GM06990 (cell line): ENCODE data around the gene CELSR1.

ENCODE experiments used
- DNase-seq: peaks from one replicate; pipeline ENCODE4 v3.0.0-alpha.2; 2011; ENCODE audit not compliant: insufficient read length; ENCODE audit errors: extremely low read depth
- H3K27me3 ChIP-seq: replicated peaks from 2 replicates; pipeline ENCODE4 v1.6.0; 2011; ENCODE audit warnings: low read length; ENCODE audit not compliant: control insufficient read depth, insufficient read depth
- H3K36me3 ChIP-seq: 2 replicates; pipeline ENCODE4 v1.5.1; 2011; ENCODE audit warnings: low read length; ENCODE audit not compliant: control insufficient read depth, insufficient read depth
- H3K4me3 ChIP-seq: replicated peaks from 2 replicates; pipeline ENCODE4 v1.5.1; 2011; ENCODE audit warnings: low read depth, mild to moderate bottlenecking, control low read depth, low read length
- TF ChIP-seq, protein P1 (sequence below): IDR thresholded peaks from 2 replicates; pipeline ENCODE4 v1.5.1; 2011; ENCODE audit warnings: low read length, control low read depth, mild to moderate bottlenecking, inconsistent platforms; ENCODE audit not compliant: insufficient read depth, poor library complexity, severe bottlenecking

Gene CELSR1

DNA sequence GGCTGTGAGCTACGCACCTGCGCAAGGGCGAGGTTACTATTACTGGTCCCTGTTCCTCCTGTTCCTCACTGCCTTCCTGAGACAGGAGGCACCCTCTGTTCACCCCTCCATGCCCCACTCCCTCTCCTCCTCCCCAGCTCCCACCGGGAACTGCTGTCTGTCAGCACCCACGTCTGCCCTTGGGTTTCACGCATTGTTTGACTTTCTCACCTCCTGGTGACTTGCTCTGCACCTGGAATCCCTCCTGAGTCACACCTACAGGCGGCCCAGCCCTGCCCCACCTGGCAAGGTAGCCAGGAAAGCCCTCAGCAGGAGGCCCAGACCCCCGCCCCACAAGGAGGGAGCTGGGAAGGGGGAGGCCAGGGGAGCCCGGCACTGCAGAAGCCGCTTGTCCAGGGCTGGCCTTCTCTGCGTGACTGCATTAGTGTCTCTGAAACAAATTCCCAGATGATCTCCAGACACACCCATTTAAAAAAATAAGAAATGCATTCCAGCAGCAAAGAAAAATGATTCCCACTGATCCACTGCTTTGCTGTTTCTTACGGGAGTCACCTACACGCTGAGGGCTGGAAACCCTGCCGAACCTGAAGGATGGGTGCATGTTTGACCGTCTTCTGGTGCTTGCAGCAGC lies 86.4 kb downstream of the CELSR1 start:
- no peaks in the 10 kb centered on the region; the same call in 1 of the 2 replicates for H3K27me3 ChIP-seq
- DNase-seq, result no peak
- no peak overlapping the region for H3K4me3 ChIP-seq
- H3K36me3 ChIP-seq, result no peaks in the 10 kb centered on the region
- TF ChIP-seq, protein P1, sequence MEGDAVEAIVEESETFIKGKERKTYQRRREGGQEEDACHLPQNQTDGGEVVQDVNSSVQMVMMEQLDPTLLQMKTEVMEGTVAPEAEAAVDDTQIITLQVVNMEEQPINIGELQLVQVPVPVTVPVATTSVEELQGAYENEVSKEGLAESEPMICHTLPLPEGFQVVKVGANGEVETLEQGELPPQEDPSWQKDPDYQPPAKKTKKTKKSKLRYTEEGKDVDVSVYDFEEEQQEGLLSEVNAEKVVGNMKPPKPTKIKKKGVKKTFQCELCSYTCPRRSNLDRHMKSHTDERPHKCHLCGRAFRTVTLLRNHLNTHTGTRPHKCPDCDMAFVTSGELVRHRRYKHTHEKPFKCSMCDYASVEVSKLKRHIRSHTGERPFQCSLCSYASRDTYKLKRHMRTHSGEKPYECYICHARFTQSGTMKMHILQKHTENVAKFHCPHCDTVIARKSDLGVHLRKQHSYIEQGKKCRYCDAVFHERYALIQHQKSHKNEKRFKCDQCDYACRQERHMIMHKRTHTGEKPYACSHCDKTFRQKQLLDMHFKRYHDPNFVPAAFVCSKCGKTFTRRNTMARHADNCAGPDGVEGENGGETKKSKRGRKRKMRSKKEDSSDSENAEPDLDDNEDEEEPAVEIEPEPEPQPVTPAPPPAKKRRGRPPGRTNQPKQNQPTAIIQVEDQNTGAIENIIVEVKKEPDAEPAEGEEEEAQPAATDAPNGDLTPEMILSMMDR, result no peak

DNA sequence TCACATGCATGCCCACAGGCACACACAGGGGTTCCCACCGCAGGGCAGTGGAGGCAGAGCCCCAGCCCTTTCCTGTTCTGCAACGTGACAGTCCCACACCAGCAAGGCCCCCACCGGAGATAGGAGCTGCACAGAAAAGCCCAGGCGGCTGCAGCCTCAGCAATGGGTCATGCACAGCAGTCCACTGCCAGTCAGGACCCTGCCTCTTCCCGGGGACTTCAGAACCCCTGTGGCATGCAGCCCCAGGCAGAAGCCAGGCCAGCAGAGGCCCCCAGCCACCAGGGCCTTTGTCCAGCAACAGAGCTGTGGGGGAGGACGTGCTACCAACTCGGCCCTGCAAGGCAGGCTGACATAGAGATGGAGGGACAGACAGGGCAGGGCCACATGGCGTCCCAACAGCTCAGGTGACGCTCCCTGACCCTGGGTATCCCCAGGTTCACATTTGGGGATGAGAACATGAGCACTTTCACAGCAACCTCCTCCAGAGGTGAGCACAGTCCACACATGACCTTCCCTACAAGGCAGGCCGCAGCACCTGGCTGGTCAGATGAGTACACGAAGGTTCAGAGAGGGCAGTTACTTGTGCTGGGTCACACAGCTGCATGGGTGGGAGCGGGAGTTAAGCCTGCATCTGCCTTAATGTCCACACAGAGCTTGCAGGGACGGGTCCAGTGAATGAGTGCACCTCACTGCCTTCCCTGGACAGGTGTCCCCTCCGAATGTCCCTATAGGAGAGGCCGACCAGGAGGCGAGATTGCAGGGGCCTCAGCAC lies 87.3 kb downstream of the CELSR1 start:
- no peaks in the 10 kb centered on the region; the same call in 1 of the 2 replicates for H3K27me3 ChIP-seq
- no peaks in the 10 kb centered on the region for H3K36me3 ChIP-seq
- no peak overlapping the region for H3K4me3 ChIP-seq
- DNase-seq, result no peak
- TF ChIP-seq, protein P1, result no peak

DNA sequence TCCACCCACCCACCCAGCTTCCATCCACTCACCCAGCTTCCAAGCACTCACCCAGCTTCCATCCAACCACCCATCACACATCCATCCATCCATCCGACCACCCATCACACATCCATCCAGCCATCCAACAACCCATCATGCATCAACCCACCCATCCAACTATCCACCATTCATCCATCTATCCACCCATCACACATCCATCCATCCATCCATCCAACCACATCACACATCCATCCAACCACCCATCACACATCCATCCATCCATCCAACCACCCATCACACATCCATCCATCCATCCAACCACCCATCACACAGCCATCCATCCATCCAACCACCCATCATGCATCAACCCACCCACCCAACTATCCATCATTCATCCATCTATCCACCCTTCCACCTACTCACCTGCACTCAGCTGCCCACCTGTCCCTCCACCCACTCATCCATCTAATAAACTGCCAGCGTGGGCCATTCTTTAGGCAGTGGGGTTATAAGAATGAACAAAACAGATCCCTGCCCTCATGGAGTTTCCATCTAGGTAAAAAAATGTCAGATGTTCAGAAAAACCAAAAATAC lies 88.2 kb downstream of the CELSR1 start:
- Histone ChIP-seq H3K4me3 (no peak overlapping the region), H3K36me3 (no peaks in the 10 kb centered on the region), H3K27me3 (no peaks in the 10 kb centered on the region; the same call in 1 of the 2 replicates)
- TF ChIP-seq, protein P1, result no peak
- no peak for DNase-seq

DNA sequence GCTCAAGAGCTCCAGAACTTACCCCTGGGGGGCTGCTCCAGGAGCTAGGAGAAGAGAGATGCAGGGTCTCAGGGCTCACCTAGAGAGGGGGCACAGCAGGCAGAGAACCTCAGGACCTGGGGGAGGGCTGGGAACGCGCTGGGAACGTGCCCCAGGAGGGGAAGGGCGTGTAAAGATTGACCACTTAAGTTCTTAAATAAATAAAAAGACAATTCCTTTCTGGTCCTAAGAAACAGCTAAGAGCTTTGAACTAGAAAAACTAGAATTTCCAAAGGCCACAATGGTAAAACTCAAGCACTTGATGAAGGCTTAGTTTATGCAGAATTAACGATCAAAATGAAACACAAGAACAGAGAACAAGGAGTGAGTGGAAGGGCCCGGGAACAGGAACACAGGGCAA lies 89.1 kb downstream of the CELSR1 start:
- Histone ChIP-seq H3K4me3 (no peak overlapping the region), H3K36me3 (no peaks in the 10 kb centered on the region), H3K27me3 (no peaks in the 10 kb centered on the region; the same call in 1 of the 2 replicates)
- no peak for DNase-seq
- TF ChIP-seq, protein P1, result no peak

DNA sequence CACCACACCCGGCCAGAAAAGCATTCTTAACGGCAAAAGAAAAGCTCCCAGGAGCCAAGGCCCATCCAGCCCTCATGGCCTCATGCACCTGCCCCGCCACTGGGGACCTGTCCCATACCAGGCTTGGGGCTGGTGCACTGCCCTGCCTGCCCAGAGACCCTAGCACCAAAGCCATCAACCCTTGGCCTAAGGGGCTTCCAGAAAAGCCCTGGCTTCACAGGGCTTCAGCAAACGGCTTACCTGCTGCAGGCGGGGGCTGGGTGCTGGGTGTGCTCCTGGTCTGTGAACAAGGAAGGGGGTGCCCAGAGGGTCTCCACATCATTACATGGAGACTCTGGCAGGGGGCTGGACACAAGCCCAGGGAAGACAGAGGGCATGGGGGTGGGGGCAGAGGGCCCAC lies 89.5 kb downstream of the CELSR1 start:
- DNase-seq, result no peak
- H3K27me3 ChIP-seq, result no peaks in the 10 kb centered on the region; the same call in 1 of the 2 replicates
- H3K36me3 ChIP-seq, result no peaks in the 10 kb centered on the region
- no peak overlapping the region for H3K4me3 ChIP-seq
- TF ChIP-seq, protein P1, result no peak
